HEK293 (cell line): ENCODE measurements around the gene ANGPTL5.
"Not testable (repeated sequence)": the region's sequence is repeated elsewhere in the genome, so short reads cannot be mapped to it uniquely, and the experiment has no call there.

Experiments used
- CTCF ChIA-PET: fragments of 350-600 bp; formaldehyde crosslinking; extraction: SDS; loops from one replicate; lab custom pipeline; 2021; ENCODE audit warnings: antibody characterized with exemption; lab: Yijun Ruan, JAX
- POLR2A ChIA-PET: fragments of 300-600 bp; formaldehyde crosslinking; extraction: SDS; loops from one replicate; lab custom pipeline; 2020; ENCODE audit warnings: antibody characterized with exemption, inconsistent platforms; lab: Yijun Ruan, JAX
- H3K27ac ChIP-seq: fragments of 200-500 bp; sonication (Bioruptor generic); 2 replicates; pipeline ENCODE4 v1.5.1; 2014; ENCODE audit warnings: low read depth, low read length, control low read depth, inconsistent platforms; ENCODE audit errors: extremely low read depth
- H3K36me3 ChIP-seq, 2 experiments: fragments of 200-500 bp in 1 of 2; sonication (Bioruptor generic) in 1 of 2; 1 replicate in 1 of 2; 2 replicates in 1 of 2; pipeline ENCODE4 v1.5.1; 2014 to 2017; ENCODE audit warnings: inconsistent platforms in 2 of 2, low read length in 2 of 2; ENCODE audit not compliant: control insufficient read depth in 2 of 2, insufficient read depth in 1 of 2
- H3K4me1 ChIP-seq: fragments of 200-500 bp; sonication (Bioruptor generic); 2 replicates; pipeline ENCODE4 v1.5.1; 2014; ENCODE audit warnings: mild to moderate bottlenecking, low read length, inconsistent platforms; ENCODE audit not compliant: control insufficient read depth, insufficient read depth
- H3K4me3 ChIP-seq: 2 replicates; pipeline ENCODE4 v1.5.1; 2011; ENCODE audit warnings: low read depth, mild to moderate bottlenecking, control low read depth, low read length, moderate library complexity
- H3K9me3 ChIP-seq: fragments of 200-500 bp; sonication (Bioruptor generic); 2 replicates; pipeline ENCODE4 v1.5.1; 2014; ENCODE audit warnings: low read depth, low read length, inconsistent platforms; ENCODE audit not compliant: control insufficient read depth, insufficient read depth
- HOXA7 ChIP-seq: sonication (generic); formaldehyde crosslinking; IDR thresholded peaks from 2 replicates; pipeline ENCODE4 v1.8.1; 2022; ENCODE audit warnings: missing genetic modification reagents, borderline replicate concordance
- INSM2 ChIP-seq: fragments of 450-650 bp; formaldehyde crosslinking; IDR thresholded peaks from 2 replicates; pipeline ENCODE4 v1.5.1; 2016; ENCODE audit warnings: missing biosample characterization, missing genetic modification characterization
- ZNF223 ChIP-seq: fragments of 450-650 bp; formaldehyde crosslinking; IDR thresholded peaks from 2 replicates; pipeline ENCODE4 v1.5.1; 2016; ENCODE audit warnings: missing biosample characterization, missing genetic modification characterization
- ZNF311 ChIP-seq: fragments of 450-650 bp; formaldehyde crosslinking; IDR thresholded peaks from 2 replicates; pipeline ENCODE4 v1.5.1; 2017; ENCODE audit warnings: missing biosample characterization, missing genetic modification characterization, borderline replicate concordance
- ZNF366 ChIP-seq: fragments of 450-650 bp; formaldehyde crosslinking; conservative IDR thresholded peaks from 2 replicates; pipeline ENCODE4 v1.5.1; 2016; ENCODE audit warnings: missing biosample characterization, missing genetic modification characterization
- ZNF398 ChIP-seq: fragments of 450-650 bp; formaldehyde crosslinking; IDR thresholded peaks from 2 replicates; pipeline ENCODE4 v1.5.1; 2017; ENCODE audit warnings: missing biosample characterization, missing genetic modification characterization
- ZNF776 ChIP-seq: fragments of 450-650 bp; formaldehyde crosslinking; IDR thresholded peaks from 2 replicates; pipeline ENCODE4 v1.5.0; 2017; ENCODE audit warnings: missing biosample characterization, missing genetic modification characterization, borderline replicate concordance
- ZSCAN30 ChIP-seq: fragments of 450-650 bp; IDR thresholded peaks from 2 replicates; pipeline ENCODE4 v1.5.1; 2018; ENCODE audit warnings: missing biosample characterization, mild to moderate bottlenecking, missing genetic modification characterization, moderate library complexity
- TF ChIP-seq, protein P1 (sequence below): fragments of 450-650 bp; formaldehyde crosslinking; IDR thresholded peaks from 2 replicates; pipeline ENCODE4 v1.5.1; 2016; ENCODE audit warnings: missing biosample characterization, missing genetic modification characterization, low read depth
- TF ChIP-seq, protein P2 (sequence below): fragments of 450-650 bp; formaldehyde crosslinking; IDR thresholded peaks from 2 replicates; pipeline ENCODE4 v1.5.1; 2016; ENCODE audit warnings: missing biosample characterization, missing genetic modification characterization, borderline replicate concordance

Gene ANGPTL5

GRCh38 chr11:101916422-101916821 lies at the start of gene ANGPTL5:
Gene ANGPTL5 (minus strand): TSS chr11:101916522. CDS start chr11:101907909, 8,613 bp downstream.
- Histone ChIP-seq H3K36me3 (no peaks in the 10 kb centered on the region), H3K4me3 (peak within 1 kb of the TSS; percentile 98), H3K27ac (peak within 1 kb of the TSS; percentile 50; the same call in 1 of the 2 replicates), H3K4me1 (peaks cover 7% of the 10 kb centered on the region; the same call in 1 of the 2 replicates), H3K9me3 (no peaks in the 10 kb centered on the region)
- TF ChIP-seq ZNF776 (tag by site-specific recombination) = no peak
- no peak for TF ChIP-seq ZNF311 (tag by site-specific recombination)
- TF ChIP-seq, protein P1, sequence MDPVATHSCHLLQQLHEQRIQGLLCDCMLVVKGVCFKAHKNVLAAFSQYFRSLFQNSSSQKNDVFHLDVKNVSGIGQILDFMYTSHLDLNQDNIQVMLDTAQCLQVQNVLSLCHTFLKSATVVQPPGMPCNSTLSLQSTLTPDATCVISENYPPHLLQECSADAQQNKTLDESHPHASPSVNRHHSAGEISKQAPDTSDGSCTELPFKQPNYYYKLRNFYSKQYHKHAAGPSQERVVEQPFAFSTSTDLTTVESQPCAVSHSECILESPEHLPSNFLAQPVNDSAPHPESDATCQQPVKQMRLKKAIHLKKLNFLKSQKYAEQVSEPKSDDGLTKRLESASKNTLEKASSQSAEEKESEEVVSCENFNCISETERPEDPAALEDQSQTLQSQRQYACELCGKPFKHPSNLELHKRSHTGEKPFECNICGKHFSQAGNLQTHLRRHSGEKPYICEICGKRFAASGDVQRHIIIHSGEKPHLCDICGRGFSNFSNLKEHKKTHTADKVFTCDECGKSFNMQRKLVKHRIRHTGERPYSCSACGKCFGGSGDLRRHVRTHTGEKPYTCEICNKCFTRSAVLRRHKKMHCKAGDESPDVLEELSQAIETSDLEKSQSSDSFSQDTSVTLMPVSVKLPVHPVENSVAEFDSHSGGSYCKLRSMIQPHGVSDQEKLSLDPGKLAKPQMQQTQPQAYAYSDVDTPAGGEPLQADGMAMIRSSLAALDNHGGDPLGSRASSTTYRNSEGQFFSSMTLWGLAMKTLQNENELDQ (tag by site-specific recombination) = no peak
- TF ChIP-seq ZNF366 (tag by site-specific recombination) = no peak
- no peak for TF ChIP-seq INSM2 (tag by site-specific recombination)
- no peak for TF ChIP-seq ZNF398 (tag by site-specific recombination)
- no peak for TF ChIP-seq ZSCAN30 (tag by site-specific recombination)
- no peak for TF ChIP-seq ZNF223
- no peak for TF ChIP-seq HOXA7 (CRISPR knock-in tag)
- TF ChIP-seq, protein P2, sequence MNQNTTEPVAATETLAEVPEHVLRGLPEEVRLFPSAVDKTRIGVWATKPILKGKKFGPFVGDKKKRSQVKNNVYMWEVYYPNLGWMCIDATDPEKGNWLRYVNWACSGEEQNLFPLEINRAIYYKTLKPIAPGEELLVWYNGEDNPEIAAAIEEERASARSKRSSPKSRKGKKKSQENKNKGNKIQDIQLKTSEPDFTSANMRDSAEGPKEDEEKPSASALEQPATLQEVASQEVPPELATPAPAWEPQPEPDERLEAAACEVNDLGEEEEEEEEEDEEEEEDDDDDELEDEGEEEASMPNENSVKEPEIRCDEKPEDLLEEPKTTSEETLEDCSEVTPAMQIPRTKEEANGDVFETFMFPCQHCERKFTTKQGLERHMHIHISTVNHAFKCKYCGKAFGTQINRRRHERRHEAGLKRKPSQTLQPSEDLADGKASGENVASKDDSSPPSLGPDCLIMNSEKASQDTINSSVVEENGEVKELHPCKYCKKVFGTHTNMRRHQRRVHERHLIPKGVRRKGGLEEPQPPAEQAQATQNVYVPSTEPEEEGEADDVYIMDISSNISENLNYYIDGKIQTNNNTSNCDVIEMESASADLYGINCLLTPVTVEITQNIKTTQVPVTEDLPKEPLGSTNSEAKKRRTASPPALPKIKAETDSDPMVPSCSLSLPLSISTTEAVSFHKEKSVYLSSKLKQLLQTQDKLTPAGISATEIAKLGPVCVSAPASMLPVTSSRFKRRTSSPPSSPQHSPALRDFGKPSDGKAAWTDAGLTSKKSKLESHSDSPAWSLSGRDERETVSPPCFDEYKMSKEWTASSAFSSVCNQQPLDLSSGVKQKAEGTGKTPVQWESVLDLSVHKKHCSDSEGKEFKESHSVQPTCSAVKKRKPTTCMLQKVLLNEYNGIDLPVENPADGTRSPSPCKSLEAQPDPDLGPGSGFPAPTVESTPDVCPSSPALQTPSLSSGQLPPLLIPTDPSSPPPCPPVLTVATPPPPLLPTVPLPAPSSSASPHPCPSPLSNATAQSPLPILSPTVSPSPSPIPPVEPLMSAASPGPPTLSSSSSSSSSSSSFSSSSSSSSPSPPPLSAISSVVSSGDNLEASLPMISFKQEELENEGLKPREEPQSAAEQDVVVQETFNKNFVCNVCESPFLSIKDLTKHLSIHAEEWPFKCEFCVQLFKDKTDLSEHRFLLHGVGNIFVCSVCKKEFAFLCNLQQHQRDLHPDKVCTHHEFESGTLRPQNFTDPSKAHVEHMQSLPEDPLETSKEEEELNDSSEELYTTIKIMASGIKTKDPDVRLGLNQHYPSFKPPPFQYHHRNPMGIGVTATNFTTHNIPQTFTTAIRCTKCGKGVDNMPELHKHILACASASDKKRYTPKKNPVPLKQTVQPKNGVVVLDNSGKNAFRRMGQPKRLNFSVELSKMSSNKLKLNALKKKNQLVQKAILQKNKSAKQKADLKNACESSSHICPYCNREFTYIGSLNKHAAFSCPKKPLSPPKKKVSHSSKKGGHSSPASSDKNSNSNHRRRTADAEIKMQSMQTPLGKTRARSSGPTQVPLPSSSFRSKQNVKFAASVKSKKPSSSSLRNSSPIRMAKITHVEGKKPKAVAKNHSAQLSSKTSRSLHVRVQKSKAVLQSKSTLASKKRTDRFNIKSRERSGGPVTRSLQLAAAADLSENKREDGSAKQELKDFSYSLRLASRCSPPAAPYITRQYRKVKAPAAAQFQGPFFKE = no peak
- POLR2A ChIA-PET = no interaction called here
- CTCF ChIA-PET = interaction anchor here (0.6 to 0.7 kb wide), 3 partner anchors 15 to 135 kb away, joined by 3 to 4 read pairs (median 3); no protein-coding TSS in a partner anchor

- H3K36me3 ChIP-seq, H3K9me3 ChIP-seq, H3K4me1 ChIP-seq, H3K4me3 ChIP-seq, POLR2A ChIA-PET, H3K27ac ChIP-seq: not testable (repeated sequence)
- CTCF ChIA-PET = interaction anchor here (0.6 kb wide), 1 partner anchor 178 kb away, joined by 3 read pairs; no protein-coding TSS in a partner anchor
Observed at GRCh38 chr11:101964200-101964599, 47.9 kb upstream of the ANGPTL5 start.
